ENCODE data around the gene RPP40.

Gene RPP40

DNA sequence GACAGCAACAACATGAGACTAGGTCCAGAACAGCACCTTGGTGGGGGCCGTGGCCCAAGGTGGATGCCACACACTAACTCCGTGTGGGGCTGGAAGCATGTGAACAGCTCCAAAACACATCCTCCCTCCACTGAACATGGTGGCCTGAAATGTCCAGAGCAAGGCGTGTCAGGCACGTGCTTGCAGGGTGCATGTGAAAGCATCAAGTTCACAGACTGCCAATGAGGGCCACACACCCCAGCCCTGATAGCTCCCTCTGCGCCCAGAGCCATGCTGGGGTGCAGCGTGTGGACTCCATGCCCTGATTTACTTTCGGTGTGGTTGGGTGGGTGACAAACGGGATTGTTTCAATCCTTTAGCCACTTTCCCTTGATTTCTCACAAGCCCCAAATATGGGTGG, 20.1 kb upstream of the RPP40 start:
- H4K91ac ChIP-seq (ENCODE audit: low read depth, low read length): no peak overlapping the region
- no peak overlapping the region for H2BK120ac ChIP-seq (ENCODE audit: insufficient read depth, low read length, poor library complexity)
- no peak overlapping the region for H3K14ac ChIP-seq (ENCODE audit: low read length)
- no peak overlapping the region for H2BK12ac ChIP-seq (ENCODE audit: low read length)
- no peak overlapping the region for H3K27ac ChIP-seq (ENCODE audit: low read depth, low read length)
- H4K12ac ChIP-seq (ENCODE audit: low read depth, low read length): no peak overlapping the region
- no peak overlapping the region for H4K8ac ChIP-seq (ENCODE audit: low read depth, low read length)
- peaks cover 3 to 6% of the 10 kb centered on the region in 2 experiments for H3K4me1 ChIP-seq (ENCODE audit: control insufficient read depth in 1 of 2, insufficient read depth in 2 of 2, low read length in 2 of 2)
- H3K79me1 ChIP-seq (ENCODE audit: low read length): peaks cover 8% of the 10 kb centered on the region
- no peak overlapping the region for H2BK5ac ChIP-seq (ENCODE audit: low read depth, low read length, poor library complexity)
- H3K27me3 ChIP-seq (ENCODE audit: insufficient read depth, low read length): no peaks in the 10 kb centered on the region
- H3K4ac ChIP-seq (ENCODE audit: low read depth, low read length): no peak overlapping the region
- H2AFZ ChIP-seq (ENCODE audit: insufficient read depth, low read length, poor library complexity): no peak overlapping the region
- H3K4me3 ChIP-seq (ENCODE audit: low read depth, low read length): no peak overlapping the region
- no peak for DNase-seq
- no peak overlapping the region for H2AK5ac ChIP-seq (ENCODE audit: low read length)
- H3K23ac ChIP-seq (ENCODE audit: low read length): no peak overlapping the region
- peaks cover 3% of the 10 kb centered on the region for H3K9me3 ChIP-seq (ENCODE audit: insufficient read depth, low read depth, low read length)
- no peaks in the 10 kb centered on the region for H3K79me2 ChIP-seq (ENCODE audit: control insufficient read depth, insufficient read depth, low read length, poor library complexity)
- no peak overlapping the region for H3K18ac ChIP-seq (ENCODE audit: low read length)
- WGBS (ENCODE audit: extremely low coverage, insufficient coverage, insufficient read length): no CpG with 5 or more reads among the region's 8 CpGs
- no peak overlapping the region for H3K9ac ChIP-seq (ENCODE audit: low read length)
- no peak overlapping the region for H3K4me2 ChIP-seq (ENCODE audit: low read length)
- H3K36me3 ChIP-seq (ENCODE audit: control insufficient read depth in 1 of 2, insufficient read depth in 2 of 2, low read length in 2 of 2): no peaks in the 10 kb centered on the region

DNA sequence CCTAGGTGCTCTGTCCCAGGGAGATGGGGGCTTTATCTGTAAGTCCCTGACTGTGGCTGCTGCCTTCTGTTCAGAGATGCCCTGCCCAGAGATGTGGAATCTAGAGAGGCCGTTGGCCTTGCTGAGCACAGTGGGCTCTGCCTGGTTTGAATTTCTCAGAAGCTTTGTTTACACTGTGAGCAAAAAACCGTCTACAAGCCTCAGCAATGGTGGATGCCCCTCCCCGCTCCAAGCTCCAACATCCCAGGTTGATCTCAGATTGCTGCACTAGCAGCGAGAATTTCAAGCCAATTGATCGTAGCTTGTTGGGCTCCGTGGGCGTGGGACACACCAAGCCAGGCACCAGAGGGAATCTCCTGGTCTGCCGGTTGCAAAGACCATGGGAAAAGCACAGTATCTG, 16.3 kb upstream of the RPP40 start:
- Histone ChIP-seq H3K4me3 (ENCODE audit: low read depth, low read length) (no peak overlapping the region), H3K4ac (ENCODE audit: low read depth, low read length) (no peak overlapping the region), H3K79me1 (ENCODE audit: low read length) (no peaks in the 10 kb centered on the region), H3K27ac (ENCODE audit: low read depth, low read length) (no peak overlapping the region), H3K27me3 (ENCODE audit: insufficient read depth, low read length) (no peaks in the 10 kb centered on the region), H3K4me2 (ENCODE audit: low read length) (no peak overlapping the region), H3K23ac (ENCODE audit: low read length) (no peak overlapping the region), H2BK5ac (ENCODE audit: low read depth, low read length, poor library complexity) (no peak overlapping the region), H4K91ac (ENCODE audit: low read depth, low read length) (no peak overlapping the region), H3K4me1 (ENCODE audit: control insufficient read depth in 1 of 2, insufficient read depth in 2 of 2, low read length in 2 of 2) (no peaks in the 10 kb centered on the region), H3K14ac (ENCODE audit: low read length) (no peak overlapping the region), H3K9ac (ENCODE audit: low read length) (no peak overlapping the region), H2BK12ac (ENCODE audit: low read length) (no peak overlapping the region), H3K36me3 (ENCODE audit: control insufficient read depth in 1 of 2, insufficient read depth in 2 of 2, low read length in 2 of 2) (no peaks in the 10 kb centered on the region), H4K8ac (ENCODE audit: low read depth, low read length) (no peak overlapping the region), H2AFZ (ENCODE audit: insufficient read depth, low read length, poor library complexity) (no peak overlapping the region), H2AK5ac (ENCODE audit: low read length) (no peak overlapping the region), H2BK120ac (ENCODE audit: insufficient read depth, low read length, poor library complexity) (no peak overlapping the region), H4K12ac (ENCODE audit: low read depth, low read length) (no peak overlapping the region), H3K79me2 (ENCODE audit: control insufficient read depth, insufficient read depth, low read length, poor library complexity) (no peaks in the 10 kb centered on the region), H3K18ac (ENCODE audit: low read length) (no peak overlapping the region), H3K9me3 (ENCODE audit: insufficient read depth, low read depth, low read length) (peaks cover 3% of the 10 kb centered on the region)
- DNase-seq: no peak
- WGBS (ENCODE audit: extremely low coverage, insufficient coverage, insufficient read length): no CpG with 5 or more reads among the region's 8 CpGs

DNA sequence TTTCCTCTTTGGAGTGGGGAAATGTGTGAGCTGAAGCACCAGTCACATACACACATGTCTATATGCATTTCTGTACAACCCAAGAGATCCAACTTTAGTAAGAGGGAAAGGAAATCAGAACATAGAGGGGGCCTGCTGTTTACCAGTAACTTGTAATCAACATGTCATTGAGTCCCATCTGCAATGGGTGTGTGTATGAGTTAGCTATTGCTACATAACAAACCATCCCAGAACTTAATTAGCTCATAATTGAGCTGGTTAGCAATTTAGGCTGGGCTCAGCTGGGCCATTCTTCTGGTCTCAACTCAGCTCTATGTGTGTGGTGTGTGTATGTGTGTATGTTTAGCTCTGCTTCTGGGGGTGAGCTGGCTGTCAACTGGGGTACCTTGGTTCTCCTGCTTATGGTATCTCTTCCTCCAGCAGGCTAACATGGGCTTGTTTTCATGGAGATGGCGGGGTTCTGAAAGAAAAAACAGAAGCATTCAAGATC, 10.3 kb upstream of the RPP40 start:
- no peak overlapping the region for H4K91ac ChIP-seq (ENCODE audit: low read depth, low read length)
- H3K79me1 ChIP-seq (ENCODE audit: low read length): no peaks in the 10 kb centered on the region
- H3K4ac ChIP-seq (ENCODE audit: low read depth, low read length): no peak overlapping the region
- H3K79me2 ChIP-seq (ENCODE audit: control insufficient read depth, insufficient read depth, low read length, poor library complexity): no peaks in the 10 kb centered on the region
- no peak overlapping the region for H3K14ac ChIP-seq (ENCODE audit: low read length)
- no peak overlapping the region for H3K18ac ChIP-seq (ENCODE audit: low read length)
- H4K8ac ChIP-seq (ENCODE audit: low read depth, low read length): no peak overlapping the region
- H3K36me3 ChIP-seq (ENCODE audit: control insufficient read depth in 1 of 2, insufficient read depth in 2 of 2, low read length in 2 of 2): no peaks in the 10 kb centered on the region
- no peak overlapping the region for H2BK120ac ChIP-seq (ENCODE audit: insufficient read depth, low read length, poor library complexity)
- H2AFZ ChIP-seq (ENCODE audit: insufficient read depth, low read length, poor library complexity): no peak overlapping the region
- DNase-seq: no peak
- H3K4me2 ChIP-seq (ENCODE audit: low read length): no peak overlapping the region
- H2BK12ac ChIP-seq (ENCODE audit: low read length): no peak overlapping the region
- no peaks in the 10 kb centered on the region for H3K4me1 ChIP-seq (ENCODE audit: control insufficient read depth in 1 of 2, insufficient read depth in 2 of 2, low read length in 2 of 2)
- H4K12ac ChIP-seq (ENCODE audit: low read depth, low read length): no peak overlapping the region
- no peak overlapping the region for H3K27ac ChIP-seq (ENCODE audit: low read depth, low read length)
- WGBS (ENCODE audit: extremely low coverage, insufficient coverage, insufficient read length): no CpG with 5 or more reads among the region's 1 CpG
- H3K9me3 ChIP-seq (ENCODE audit: insufficient read depth, low read depth, low read length): no peaks in the 10 kb centered on the region
- no peak overlapping the region for H3K23ac ChIP-seq (ENCODE audit: low read length)
- no peaks in the 10 kb centered on the region for H3K27me3 ChIP-seq (ENCODE audit: insufficient read depth, low read length)
- no peak overlapping the region for H3K4me3 ChIP-seq (ENCODE audit: low read depth, low read length)
- H2BK5ac ChIP-seq (ENCODE audit: low read depth, low read length, poor library complexity): no peak overlapping the region
- H3K9ac ChIP-seq (ENCODE audit: low read length): no peak overlapping the region
- no peak overlapping the region for H2AK5ac ChIP-seq (ENCODE audit: low read length)

DNA sequence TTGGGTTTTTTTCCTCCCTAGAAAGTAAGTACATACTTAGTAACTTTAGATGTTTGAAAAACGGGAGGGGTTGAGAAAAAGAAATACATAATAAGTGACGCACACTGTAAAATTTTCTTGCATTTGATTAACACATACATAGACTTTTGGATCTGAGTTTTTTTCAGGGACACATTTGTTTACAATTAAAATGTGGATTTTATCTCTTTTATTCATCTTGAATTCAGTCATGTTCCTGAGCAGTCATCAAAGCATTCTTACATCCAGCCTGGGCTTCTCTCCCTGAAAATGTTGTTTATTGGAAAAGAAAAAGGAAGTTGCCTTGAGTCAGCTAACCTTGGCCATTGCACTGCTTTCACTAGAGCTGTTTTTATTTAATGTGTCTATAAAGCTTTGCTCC, 8.7 kb upstream of the RPP40 start:
- no CpG with 5 or more reads among the region's 2 CpGs for WGBS (ENCODE audit: extremely low coverage, insufficient coverage, insufficient read length)
- Histone ChIP-seq H4K8ac (ENCODE audit: low read depth, low read length) (no peak overlapping the region), H3K4ac (ENCODE audit: low read depth, low read length) (no peak overlapping the region), H3K27ac (ENCODE audit: low read depth, low read length) (no peak overlapping the region), H4K91ac (ENCODE audit: low read depth, low read length) (no peak overlapping the region), H3K9me3 (ENCODE audit: insufficient read depth, low read depth, low read length) (no peaks in the 10 kb centered on the region), H3K4me2 (ENCODE audit: low read length) (no peak overlapping the region), H3K79me2 (ENCODE audit: control insufficient read depth, insufficient read depth, low read length, poor library complexity) (no peaks in the 10 kb centered on the region), H3K79me1 (ENCODE audit: low read length) (no peaks in the 10 kb centered on the region), H2AK5ac (ENCODE audit: low read length) (no peak overlapping the region), H2AFZ (ENCODE audit: insufficient read depth, low read length, poor library complexity) (no peak overlapping the region), H4K12ac (ENCODE audit: low read depth, low read length) (no peak overlapping the region), H2BK12ac (ENCODE audit: low read length) (no peak overlapping the region), H3K36me3 (ENCODE audit: control insufficient read depth in 1 of 2, insufficient read depth in 2 of 2, low read length in 2 of 2) (no peaks in the 10 kb centered on the region), H3K23ac (ENCODE audit: low read length) (no peak overlapping the region), H2BK120ac (ENCODE audit: insufficient read depth, low read length, poor library complexity) (no peak overlapping the region), H3K18ac (ENCODE audit: low read length) (no peak overlapping the region), H3K4me3 (ENCODE audit: low read depth, low read length) (no peak overlapping the region), H3K14ac (ENCODE audit: low read length) (no peak overlapping the region), H2BK5ac (ENCODE audit: low read depth, low read length, poor library complexity) (no peak overlapping the region), H3K27me3 (ENCODE audit: insufficient read depth, low read length) (no peaks in the 10 kb centered on the region), H3K4me1 (ENCODE audit: control insufficient read depth in 1 of 2, insufficient read depth in 2 of 2, low read length in 2 of 2) (no peaks in the 10 kb centered on the region), H3K9ac (ENCODE audit: low read length) (no peak overlapping the region)
- no peak for DNase-seq
